Fibroblast of lung (primary cell): ENCODE measurements around the gene PDE8B. TPM values are rescaled to one million over a fixed set of nuclear protein-coding genes. Genes with fewer than 3 reads are reported as not detected.

Source experiments
- DNase-seq, 2 donors: peaks; one replicate each; pipeline versions ENCODE4 v3.0.0 to v3.0.0-alpha.2; 2010; ENCODE audit warnings: low read depth in 2 of 2
- H2AFZ ChIP-seq: 2 replicates; pipeline ENCODE4 v1.5.1; 2012; ENCODE audit warnings: low read length, control low read depth, inconsistent platforms
- H3K27ac ChIP-seq: 2 replicates; pipeline ENCODE4 v1.5.1; 2011; ENCODE audit warnings: low read length, control low read depth; ENCODE audit not compliant: insufficient read depth
- H3K27me3 ChIP-seq: 2 replicates; pipeline ENCODE4 v1.5.1; 2011; ENCODE audit warnings: mild to moderate bottlenecking, low read length; ENCODE audit not compliant: control insufficient read depth, insufficient read depth
- H3K36me3 ChIP-seq: 2 replicates; pipeline ENCODE4 v1.5.1; 2011; ENCODE audit warnings: low read length; ENCODE audit not compliant: control insufficient read depth, insufficient read depth
- H3K4me1 ChIP-seq: 2 replicates; pipeline ENCODE4 v1.5.1; 2011; ENCODE audit warnings: low read length; ENCODE audit not compliant: control insufficient read depth, insufficient read depth; ENCODE audit errors: extremely low read depth
- H3K4me2 ChIP-seq: 2 replicates; pipeline ENCODE4 v1.5.1; 2011; ENCODE audit warnings: low read length, control low read depth; ENCODE audit not compliant: insufficient read depth; ENCODE audit errors: extremely low read depth
- H3K4me3 ChIP-seq, 4 experiments: fragments of 200-600 bp in 1 of 4; sonication (generic) in 1 of 4; replicated peaks in 1 of 4; 2 replicates each; pipeline ENCODE4 v1.5.1; 2011 to 2016; ENCODE audit warnings: low read length in 4 of 4, low read depth in 3 of 4, mild to moderate bottlenecking in 3 of 4, control low read depth in 2 of 4, inconsistent platforms in 1 of 4, mixed read lengths in 1 of 4; ENCODE audit not compliant: insufficient read depth in 1 of 4; ENCODE audit errors: control extremely low read depth in 1 of 4
- H3K79me2 ChIP-seq: 2 replicates; pipeline ENCODE4 v1.5.1; 2012; ENCODE audit warnings: mild to moderate bottlenecking, low read length, inconsistent platforms; ENCODE audit not compliant: control insufficient read depth, insufficient read depth
- H3K9ac ChIP-seq: 2 replicates; pipeline ENCODE4 v1.5.1; 2011; ENCODE audit warnings: mild to moderate bottlenecking, low read length, control low read depth; ENCODE audit not compliant: insufficient read depth
- H3K9me3 ChIP-seq: 2 replicates; pipeline ENCODE4 v1.5.1; 2012; ENCODE audit warnings: low read depth, low read length; ENCODE audit not compliant: control insufficient read depth, insufficient read depth
- H4K20me1 ChIP-seq: 2 replicates; pipeline ENCODE4 v1.5.1; 2011; ENCODE audit warnings: low read length; ENCODE audit not compliant: control insufficient read depth, insufficient read depth; ENCODE audit errors: extremely low read depth
- CTCF ChIP-seq, 2 donors: IDR thresholded peaks in 1 of 2; conservative IDR thresholded peaks in 1 of 2; 1 replicate in 1 of 2; 2 replicates in 1 of 2; pipeline ENCODE4 v1.5.1; 2011 to 2012; ENCODE audit warnings: low read length in 2 of 2, control low read depth in 1 of 2, inconsistent platforms in 1 of 2, low read depth in 1 of 2, mild to moderate bottlenecking in 1 of 2
- EZH2 ChIP-seq: IDR thresholded peaks from 2 replicates; pipeline ENCODE4 v1.5.1; 2012; ENCODE audit warnings: low read length, control low read depth, mild to moderate bottlenecking; ENCODE audit errors: missing control alignments
- polyA plus RNA-seq, 2 donors: library from polyadenylated mRNA; depleted of rRNA in 1 of 2; stranded (reverse) in 1 of 2; unstranded in 1 of 2; fragments of >200 nt; gene quantifications; 2 replicates each; pipeline ENCODE4 v1.2.1, GENCODE V29; 2011 to 2012; ENCODE audit warnings: missing spikeins in 1 of 2
- total RNA-seq: library from RNA; depleted of rRNA; stranded (reverse); fragments of >200 nt; gene quantifications from 2 replicates; pipeline ENCODE4 v1.2.1, GENCODE V29; 2014

Gene PDE8B
- total and polyA plus RNA-seq, 2 donors (not counting 1 experiment from before 2014, with no cell fraction given), result 0.17 to 0.18 TPM

- Histone ChIP-seq H3K4me1 (peaks cover 2% of the 10 kb centered on the region), H3K4me3 (no peak overlapping the region), H3K9me3 (no peaks in the 10 kb centered on the region), H3K9ac (no peak overlapping the region), H2AFZ (no peak overlapping the region), H3K36me3 (no peaks in the 10 kb centered on the region), H4K20me1 (no peaks in the 10 kb centered on the region), H3K79me2 (no peaks in the 10 kb centered on the region), H3K27me3 (peaks cover 27% of the 10 kb centered on the region), H3K27ac (no peak overlapping the region), H3K4me2 (no peak overlapping the region)
- TF ChIP-seq CTCF (conservative IDR thresholded peaks at IDR 0.05 in 1 of 2, IDR thresholded peaks at IDR 0.05 in 1 of 2; ENCODE audit: low read depth in 1 of 2, low read length in 2 of 2) (no peak), EZH2 (no peak)
- DNase-seq, result no peak
These were observed 3.7 kb downstream of the PDE8B start for GRCh38 chr5:77214151-77214550.

- no peaks in the 10 kb centered on the region for H3K4me1 ChIP-seq
- H2AFZ ChIP-seq, result no peak overlapping the region
- no peak for DNase-seq
- no peaks in the 10 kb centered on the region for H4K20me1 ChIP-seq
- no peaks in the 10 kb centered on the region for H3K36me3 ChIP-seq
- no peak overlapping the region for H3K27ac ChIP-seq
- H3K9me3 ChIP-seq, result no peaks in the 10 kb centered on the region
- H3K27me3 ChIP-seq, result peaks cover 2% of the 10 kb centered on the region
- TF ChIP-seq EZH2 (no peak), CTCF (conservative IDR thresholded peaks at IDR 0.05 in 1 of 2, IDR thresholded peaks at IDR 0.05 in 1 of 2; ENCODE audit: low read depth in 1 of 2, low read length in 2 of 2) (peak in 1 of 2 donors; percentile 33)
- H3K9ac ChIP-seq, result no peak overlapping the region
- no peaks in the 10 kb centered on the region for H3K79me2 ChIP-seq
- no peak overlapping the region for H3K4me3 ChIP-seq
- no peak overlapping the region for H3K4me2 ChIP-seq
These were observed 7.8 kb downstream of the PDE8B start for GRCh38 chr5:77218263-77218662.

- Histone ChIP-seq H3K79me2 (no peaks in the 10 kb centered on the region), H3K4me3 (no peak overlapping the region), H3K9ac (no peak overlapping the region), H3K27me3 (peaks cover 2% of the 10 kb centered on the region), H3K9me3 (no peaks in the 10 kb centered on the region), H3K27ac (no peak overlapping the region), H4K20me1 (no peaks in the 10 kb centered on the region), H3K4me2 (no peak overlapping the region), H3K36me3 (no peaks in the 10 kb centered on the region), H3K4me1 (no peaks in the 10 kb centered on the region), H2AFZ (no peak overlapping the region)
- no peak for DNase-seq
- TF ChIP-seq EZH2, result no peak
- no peak for TF ChIP-seq CTCF (conservative IDR thresholded peaks at IDR 0.05 in 1 of 2, IDR thresholded peaks at IDR 0.05 in 1 of 2; ENCODE audit: low read depth in 1 of 2, low read length in 2 of 2)
These were observed 10.6 kb downstream of the PDE8B start for GRCh38 chr5:77221115-77221514.
